ENCODE data around the gene GTF2H1.

The GTF2H1 gene

DNA sequence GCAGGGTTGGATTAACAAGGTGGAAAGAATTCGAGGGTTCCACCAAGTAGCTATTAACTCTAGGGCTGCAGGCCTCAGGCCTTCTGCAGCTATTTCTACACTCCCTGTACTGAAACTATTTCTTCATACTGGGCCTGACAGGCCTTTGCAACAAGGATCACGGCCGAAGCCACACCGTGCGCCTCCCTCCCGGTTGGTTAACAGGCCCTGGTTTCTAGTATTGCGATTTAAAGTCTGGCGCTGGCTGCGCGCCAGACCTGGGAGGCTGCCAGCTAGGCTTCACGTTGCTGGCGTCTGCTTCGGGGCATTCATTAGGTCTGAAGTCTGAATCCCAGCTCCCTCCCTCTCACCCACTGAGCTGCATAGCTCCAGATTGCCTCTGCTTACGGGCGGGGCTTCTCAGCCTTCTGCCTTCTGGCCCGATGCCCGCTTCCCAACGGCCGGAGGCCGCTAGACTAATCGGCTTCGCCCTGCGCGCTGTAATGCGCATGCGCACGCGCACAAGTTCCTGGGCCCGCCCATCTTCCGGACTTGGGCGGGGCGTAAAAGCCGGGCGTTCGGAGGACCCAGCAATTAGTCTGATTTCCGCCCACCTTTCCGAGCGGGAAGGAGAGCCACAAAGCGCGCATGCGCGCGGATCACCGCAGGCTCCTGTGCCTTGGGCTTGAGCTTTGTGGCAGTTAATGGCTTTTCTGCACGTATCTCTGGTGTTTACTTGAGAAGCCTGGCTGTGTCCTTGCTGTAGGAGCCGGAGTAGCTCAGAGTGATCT is 73.6 kb downstream of the GTF2H1 start (continued):
- TF ChIP-seq ZNF585B (tag by site-specific recombination; IDR thresholded peaks at IDR 0.05) (no peak), ZNF623 (tag by site-specific recombination; IDR thresholded peaks at IDR 0.05) (no peak), KLF10 (tag by site-specific recombination; IDR thresholded peaks at IDR 0.05) (peak; percentile 38; the same call in 1 of the 2 replicates), ZBTB8A (tag by site-specific recombination; IDR thresholded peaks at IDR 0.05) (peak; percentile 98), WT1 (tag by site-specific recombination; IDR thresholded peaks at IDR 0.05) (peak; percentile 47; the same call in 1 of the 2 replicates), OVOL3 (tag by site-specific recombination; IDR thresholded peaks at IDR 0.05) (no peak), ZNF529 (tag by site-specific recombination; IDR thresholded peaks at IDR 0.05; ENCODE audit: insufficient replicate concordance) (no peak), ZNF560 (tag by site-specific recombination; IDR thresholded peaks at IDR 0.05; ENCODE audit: borderline replicate concordance) (no peak), KLF1 (tag by site-specific recombination; IDR thresholded peaks at IDR 0.05) (peak; percentile 30; the same call in 1 of the 2 replicates), YY2 (tag by site-specific recombination; IDR thresholded peaks at IDR 0.05) (no peak), ZNF341 (tag by site-specific recombination; IDR thresholded peaks at IDR 0.05; ENCODE audit: low read depth) (peak; percentile 54), HOXD13 (CRISPR knock-in tag; IDR thresholded peaks at IDR 0.05; ENCODE audit: borderline replicate concordance) (no peak), ZIC2 (tag by site-specific recombination; IDR thresholded peaks at IDR 0.05) (0 out of 2 replicates have a peak, but pooled peaks have one; percentile 9), ZNF558 (tag by site-specific recombination; IDR thresholded peaks at IDR 0.05) (no peak; the same call in 1 of the 2 replicates), SP3 (tag by site-specific recombination; IDR thresholded peaks at IDR 0.05) (peak; percentile 83), ZNF239 (tag by site-specific recombination; IDR thresholded peaks at IDR 0.05) (no peak), MZF1 (tag by site-specific recombination; IDR thresholded peaks at IDR 0.05; ENCODE audit: borderline replicate concordance) (peak; percentile 98), ZNF776 (tag by site-specific recombination; IDR thresholded peaks at IDR 0.05; ENCODE audit: borderline replicate concordance) (no peak), FEZF1 (tag by site-specific recombination; IDR thresholded peaks at IDR 0.05) (no peak), HOXA7 (CRISPR knock-in tag; IDR thresholded peaks at IDR 0.05; ENCODE audit: borderline replicate concordance) (no peak)
- TF ChIP-seq, protein P1, sequence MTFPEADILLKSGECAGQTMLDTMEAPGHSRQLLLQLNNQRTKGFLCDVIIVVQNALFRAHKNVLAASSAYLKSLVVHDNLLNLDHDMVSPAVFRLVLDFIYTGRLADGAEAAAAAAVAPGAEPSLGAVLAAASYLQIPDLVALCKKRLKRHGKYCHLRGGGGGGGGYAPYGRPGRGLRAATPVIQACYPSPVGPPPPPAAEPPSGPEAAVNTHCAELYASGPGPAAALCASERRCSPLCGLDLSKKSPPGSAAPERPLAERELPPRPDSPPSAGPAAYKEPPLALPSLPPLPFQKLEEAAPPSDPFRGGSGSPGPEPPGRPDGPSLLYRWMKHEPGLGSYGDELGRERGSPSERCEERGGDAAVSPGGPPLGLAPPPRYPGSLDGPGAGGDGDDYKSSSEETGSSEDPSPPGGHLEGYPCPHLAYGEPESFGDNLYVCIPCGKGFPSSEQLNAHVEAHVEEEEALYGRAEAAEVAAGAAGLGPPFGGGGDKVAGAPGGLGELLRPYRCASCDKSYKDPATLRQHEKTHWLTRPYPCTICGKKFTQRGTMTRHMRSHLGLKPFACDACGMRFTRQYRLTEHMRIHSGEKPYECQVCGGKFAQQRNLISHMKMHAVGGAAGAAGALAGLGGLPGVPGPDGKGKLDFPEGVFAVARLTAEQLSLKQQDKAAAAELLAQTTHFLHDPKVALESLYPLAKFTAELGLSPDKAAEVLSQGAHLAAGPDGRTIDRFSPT (tag by site-specific recombination; IDR thresholded peaks at IDR 0.05): peak; percentile 24; the same call in 1 of the 2 replicates
- TF ChIP-seq, protein P2, sequence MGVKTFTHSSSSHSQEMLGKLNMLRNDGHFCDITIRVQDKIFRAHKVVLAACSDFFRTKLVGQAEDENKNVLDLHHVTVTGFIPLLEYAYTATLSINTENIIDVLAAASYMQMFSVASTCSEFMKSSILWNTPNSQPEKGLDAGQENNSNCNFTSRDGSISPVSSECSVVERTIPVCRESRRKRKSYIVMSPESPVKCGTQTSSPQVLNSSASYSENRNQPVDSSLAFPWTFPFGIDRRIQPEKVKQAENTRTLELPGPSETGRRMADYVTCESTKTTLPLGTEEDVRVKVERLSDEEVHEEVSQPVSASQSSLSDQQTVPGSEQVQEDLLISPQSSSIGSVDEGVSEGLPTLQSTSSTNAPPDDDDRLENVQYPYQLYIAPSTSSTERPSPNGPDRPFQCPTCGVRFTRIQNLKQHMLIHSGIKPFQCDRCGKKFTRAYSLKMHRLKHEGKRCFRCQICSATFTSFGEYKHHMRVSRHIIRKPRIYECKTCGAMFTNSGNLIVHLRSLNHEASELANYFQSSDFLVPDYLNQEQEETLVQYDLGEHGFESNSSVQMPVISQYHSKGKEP (tag by site-specific recombination; IDR thresholded peaks at IDR 0.05): peak; percentile 77
- TF ChIP-seq, protein P3, sequence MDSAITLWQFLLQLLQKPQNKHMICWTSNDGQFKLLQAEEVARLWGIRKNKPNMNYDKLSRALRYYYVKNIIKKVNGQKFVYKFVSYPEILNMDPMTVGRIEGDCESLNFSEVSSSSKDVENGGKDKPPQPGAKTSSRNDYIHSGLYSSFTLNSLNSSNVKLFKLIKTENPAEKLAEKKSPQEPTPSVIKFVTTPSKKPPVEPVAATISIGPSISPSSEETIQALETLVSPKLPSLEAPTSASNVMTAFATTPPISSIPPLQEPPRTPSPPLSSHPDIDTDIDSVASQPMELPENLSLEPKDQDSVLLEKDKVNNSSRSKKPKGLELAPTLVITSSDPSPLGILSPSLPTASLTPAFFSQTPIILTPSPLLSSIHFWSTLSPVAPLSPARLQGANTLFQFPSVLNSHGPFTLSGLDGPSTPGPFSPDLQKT (IDR thresholded peaks at IDR 0.05; ENCODE audit: borderline replicate concordance, low read depth, low read length): no peak
- TF ChIP-seq, protein P4, sequence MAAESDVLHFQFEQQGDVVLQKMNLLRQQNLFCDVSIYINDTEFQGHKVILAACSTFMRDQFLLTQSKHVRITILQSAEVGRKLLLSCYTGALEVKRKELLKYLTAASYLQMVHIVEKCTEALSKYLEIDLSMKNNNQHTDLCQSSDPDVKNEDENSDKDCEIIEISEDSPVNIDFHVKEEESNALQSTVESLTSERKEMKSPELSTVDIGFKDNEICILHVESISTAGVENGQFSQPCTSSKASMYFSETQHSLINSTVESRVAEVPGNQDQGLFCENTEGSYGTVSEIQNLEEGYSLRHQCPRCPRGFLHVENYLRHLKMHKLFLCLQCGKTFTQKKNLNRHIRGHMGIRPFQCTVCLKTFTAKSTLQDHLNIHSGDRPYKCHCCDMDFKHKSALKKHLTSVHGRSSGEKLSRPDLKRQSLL (tag by site-specific recombination; IDR thresholded peaks at IDR 0.05): 0 out of 2 replicates have a peak, but pooled peaks have one; percentile 43
- TF ChIP-seq, protein P5, sequence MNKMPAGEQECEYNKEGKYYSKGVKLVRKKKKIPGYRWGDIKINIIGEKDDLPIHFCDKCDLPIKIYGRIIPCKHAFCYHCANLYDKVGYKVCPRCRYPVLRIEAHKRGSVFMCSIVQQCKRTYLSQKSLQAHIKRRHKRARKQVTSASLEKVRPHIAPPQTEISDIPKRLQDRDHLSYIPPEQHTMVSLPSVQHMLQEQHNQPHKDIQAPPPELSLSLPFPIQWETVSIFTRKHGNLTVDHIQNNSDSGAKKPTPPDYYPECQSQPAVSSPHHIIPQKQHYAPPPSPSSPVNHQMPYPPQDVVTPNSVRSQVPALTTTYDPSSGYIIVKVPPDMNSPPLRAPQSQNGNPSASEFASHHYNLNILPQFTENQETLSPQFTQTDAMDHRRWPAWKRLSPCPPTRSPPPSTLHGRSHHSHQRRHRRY (tag by site-specific recombination; IDR thresholded peaks at IDR 0.05): no peak
- TF ChIP-seq, protein P6, sequence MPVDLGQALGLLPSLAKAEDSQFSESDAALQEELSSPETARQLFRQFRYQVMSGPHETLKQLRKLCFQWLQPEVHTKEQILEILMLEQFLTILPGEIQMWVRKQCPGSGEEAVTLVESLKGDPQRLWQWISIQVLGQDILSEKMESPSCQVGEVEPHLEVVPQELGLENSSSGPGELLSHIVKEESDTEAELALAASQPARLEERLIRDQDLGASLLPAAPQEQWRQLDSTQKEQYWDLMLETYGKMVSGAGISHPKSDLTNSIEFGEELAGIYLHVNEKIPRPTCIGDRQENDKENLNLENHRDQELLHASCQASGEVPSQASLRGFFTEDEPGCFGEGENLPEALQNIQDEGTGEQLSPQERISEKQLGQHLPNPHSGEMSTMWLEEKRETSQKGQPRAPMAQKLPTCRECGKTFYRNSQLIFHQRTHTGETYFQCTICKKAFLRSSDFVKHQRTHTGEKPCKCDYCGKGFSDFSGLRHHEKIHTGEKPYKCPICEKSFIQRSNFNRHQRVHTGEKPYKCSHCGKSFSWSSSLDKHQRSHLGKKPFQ (tag by site-specific recombination; IDR thresholded peaks at IDR 0.05): peak; percentile 44; the same call in 1 of the 2 replicates
- TF ChIP-seq, protein P7, sequence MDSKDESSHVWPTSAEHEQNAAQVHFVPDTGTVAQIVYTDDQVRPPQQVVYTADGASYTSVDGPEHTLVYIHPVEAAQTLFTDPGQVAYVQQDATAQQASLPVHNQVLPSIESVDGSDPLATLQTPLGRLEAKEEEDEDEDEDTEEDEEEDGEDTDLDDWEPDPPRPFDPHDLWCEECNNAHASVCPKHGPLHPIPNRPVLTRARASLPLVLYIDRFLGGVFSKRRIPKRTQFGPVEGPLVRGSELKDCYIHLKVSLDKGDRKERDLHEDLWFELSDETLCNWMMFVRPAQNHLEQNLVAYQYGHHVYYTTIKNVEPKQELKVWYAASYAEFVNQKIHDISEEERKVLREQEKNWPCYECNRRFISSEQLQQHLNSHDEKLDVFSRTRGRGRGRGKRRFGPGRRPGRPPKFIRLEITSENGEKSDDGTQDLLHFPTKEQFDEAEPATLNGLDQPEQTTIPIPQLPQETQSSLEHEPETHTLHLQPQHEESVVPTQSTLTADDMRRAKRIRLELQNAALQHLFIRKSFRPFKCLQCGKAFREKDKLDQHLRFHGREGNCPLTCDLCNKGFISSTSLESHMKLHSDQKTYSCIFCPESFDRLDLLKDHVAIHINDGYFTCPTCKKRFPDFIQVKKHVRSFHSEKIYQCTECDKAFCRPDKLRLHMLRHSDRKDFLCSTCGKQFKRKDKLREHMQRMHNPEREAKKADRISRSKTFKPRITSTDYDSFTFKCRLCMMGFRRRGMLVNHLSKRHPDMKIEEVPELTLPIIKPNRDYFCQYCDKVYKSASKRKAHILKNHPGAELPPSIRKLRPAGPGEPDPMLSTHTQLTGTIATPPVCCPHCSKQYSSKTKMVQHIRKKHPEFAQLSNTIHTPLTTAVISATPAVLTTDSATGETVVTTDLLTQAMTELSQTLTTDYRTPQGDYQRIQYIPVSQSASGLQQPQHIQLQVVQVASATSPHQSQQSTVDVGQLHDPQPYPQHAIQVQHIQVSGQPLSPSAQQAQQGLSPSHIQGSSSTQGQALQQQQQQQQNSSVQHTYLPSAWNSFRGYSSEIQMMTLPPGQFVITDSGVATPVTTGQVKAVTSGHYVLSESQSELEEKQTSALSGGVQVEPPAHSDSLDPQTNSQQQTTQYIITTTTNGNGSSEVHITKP (tag by site-specific recombination; IDR thresholded peaks at IDR 0.05): peak; percentile 71

Data from HEK293 (cell line).